K562 (cell line): ENCODE measurements around the gene NXF1. TPM values are rescaled to one million over a fixed set of nuclear protein-coding genes. Genes with fewer than 3 reads are reported as not detected.

Experiments
- CCNT2 ChIP-seq: IDR thresholded peaks from 2 replicates; pipeline ENCODE4 v1.6.1; 2011; ENCODE audit warnings: borderline replicate concordance, low read depth, mild to moderate bottlenecking, moderate library complexity, mixed read lengths, low read length; ENCODE audit not compliant: insufficient read length; ENCODE audit errors: extremely low read depth
- CGGBP1 ChIP-seq: fragments of 250-450 bp; sonication (Bioruptor Pico); IDR thresholded peaks from 2 replicates; pipeline ENCODE4 v1.9.0; 2021; ENCODE audit warnings: mild to moderate bottlenecking
- CHD4 ChIP-seq: fragments of 200-600 bp; sonication (generic); IDR thresholded peaks from 3 replicates; pipeline ENCODE4 v1.6.1; 2012; ENCODE audit warnings: low read depth, mild to moderate bottlenecking, mixed read lengths, low read length, inconsistent platforms; ENCODE audit not compliant: insufficient read depth, insufficient replicate concordance, poor library complexity, severe bottlenecking
- DMBX1 ChIP-seq: fragments of 250-450 bp; sonication (Bioruptor Pico); IDR thresholded peaks from 2 replicates; pipeline ENCODE4 v1.8.0; 2022; ENCODE audit warnings: inconsistent platforms, mild to moderate bottlenecking, moderate library complexity, borderline replicate concordance
- ETV1 ChIP-seq: fragments of 450-650 bp; conservative IDR thresholded peaks from 2 replicates; pipeline ENCODE4 v1.6.1; 2016; ENCODE audit warnings: missing genetic modification characterization, control low read depth, low read depth, missing compliant biosample characterization
- FOXK2 ChIP-seq, 2 experiments: fragments of 450-650 bp; IDR thresholded peaks in 1 of 2; conservative IDR thresholded peaks in 1 of 2; 2 replicates each; pipeline ENCODE4 v1.6.1; 2016; ENCODE audit warnings: low read depth in 2 of 2, mild to moderate bottlenecking in 1 of 2
- FOXP4 ChIP-seq: sonication (generic); formaldehyde crosslinking; IDR thresholded peaks from 2 replicates; pipeline ENCODE4 v1.8.0; 2022; ENCODE audit warnings: mild to moderate bottlenecking, missing genetic modification reagents, borderline replicate concordance
- MCM7 ChIP-seq, 2 experiments: fragments of 450-650 bp; IDR thresholded peaks; 2 replicates each; pipeline ENCODE4 v1.6.1; 2016 to 2018
- MEF2A ChIP-seq: IDR thresholded peaks from 2 replicates; pipeline ENCODE4 v1.6.1; 2011; ENCODE audit warnings: low read depth, mild to moderate bottlenecking, low read length, moderate library complexity; ENCODE audit not compliant: control insufficient read depth
- NBN ChIP-seq: fragments of 450-650 bp; IDR thresholded peaks from 2 replicates; pipeline ENCODE4 v1.6.1; 2016; ENCODE audit warnings: low read depth, mild to moderate bottlenecking
- POLR2A ChIP-seq: fragments of 450-650 bp; conservative IDR thresholded peaks from 2 replicates; pipeline ENCODE4 v1.6.1; 2016
- POU5F1 ChIP-seq: fragments of 150-350 bp; IDR thresholded peaks from 2 replicates; pipeline ENCODE4 v1.6.1; 2014; ENCODE audit warnings: borderline replicate concordance, low read length, low read depth, mild to moderate bottlenecking; ENCODE audit not compliant: partially characterized antibody
- SLC30A9 ChIP-seq: fragments of 250-450 bp; sonication (Bioruptor Pico); IDR thresholded peaks from 2 replicates; pipeline ENCODE4 v1.8.0; 2022; ENCODE audit warnings: mild to moderate bottlenecking, moderate library complexity
- SMARCB1 ChIP-seq: IDR thresholded peaks from 2 replicates; pipeline ENCODE4 v1.6.1; 2011; ENCODE audit warnings: improper control_type of control experiment, low read depth; ENCODE audit not compliant: insufficient read length
- SRSF7 ChIP-seq: fragments of 200-400 bp; formaldehyde crosslinking; optimal IDR thresholded peaks from 2 replicates; pipeline ENCODE3; 2017; ENCODE audit warnings: mild to moderate bottlenecking, low read depth, low read length
- TAF9B ChIP-seq: fragments of 450-650 bp; IDR thresholded peaks from 2 replicates; pipeline ENCODE4 v1.6.1; 2018; ENCODE audit warnings: mild to moderate bottlenecking; ENCODE audit not compliant: partially characterized antibody
- XRCC3 ChIP-seq: fragments of 450-650 bp; IDR thresholded peaks from 2 replicates; pipeline ENCODE4 v1.6.1; 2017; ENCODE audit warnings: mild to moderate bottlenecking, moderate library complexity
- ZBTB1 ChIP-seq: sonication (generic); formaldehyde crosslinking; IDR thresholded peaks from 2 replicates; pipeline ENCODE4 v1.8.1; 2023; ENCODE audit warnings: missing genetic modification reagents, low read depth, mild to moderate bottlenecking, borderline replicate concordance
- ZC3H4 ChIP-seq: sonication (generic); formaldehyde crosslinking; IDR thresholded peaks from 2 replicates; pipeline ENCODE4 v1.9.0; 2021; ENCODE audit warnings: missing genetic modification reagents, borderline replicate concordance
- ZNF316 ChIP-seq: fragments of 450-650 bp; IDR thresholded peaks from 2 replicates; pipeline ENCODE4 v1.6.1; 2016
- ZNF445 ChIP-seq: fragments of 250-450 bp; sonication (Bioruptor Pico); IDR thresholded peaks from 2 replicates; pipeline ENCODE4 v1.4.0; 2020; ENCODE audit warnings: low read depth, mild to moderate bottlenecking, moderate library complexity
- ZNF699 ChIP-seq: fragments of 250-450 bp; sonication (Bioruptor Pico); IDR thresholded peaks from 2 replicates; pipeline ENCODE4 v1.8.0; 2021; ENCODE audit warnings: mild to moderate bottlenecking, moderate library complexity; ENCODE audit not compliant: insufficient replicate concordance
- ZNF707 ChIP-seq: fragments of 250-450 bp; sonication (Bioruptor Pico); conservative IDR thresholded peaks from 2 replicates; pipeline ENCODE4 v1.8.0; 2022; ENCODE audit warnings: inconsistent platforms, mild to moderate bottlenecking, moderate library complexity
- ZSCAN32 ChIP-seq: fragments of 450-650 bp; formaldehyde crosslinking; IDR thresholded peaks from 2 replicates; pipeline ENCODE4 v1.4.0; 2020; ENCODE audit warnings: mild to moderate bottlenecking, moderate library complexity
- polyA plus RNA-seq, 8 experiments: library from polyadenylated mRNA; depleted of rRNA in 4 of 8; stranded (reverse) in 5 of 8; unstranded in 3 of 8; fragments of >200 nt; fragmentation: Nextera tagmentation in 2 of 8; fragmentation: Illumina TruSeq in 1 of 8; extraction: Ambion mirVana in 2 of 8; extraction: Trizol in 1 of 8; gene quantifications; 2 replicates each; pipeline versions ENCODE4 v1.2.1 to v1.2.3, GENCODE V29; 2011 to 2014; ENCODE audit warnings: inconsistent platforms in 1 of 8, missing spikeins in 1 of 8
- total RNA-seq, 7 experiments: library from RNA; depleted of rRNA in 6 of 7; stranded (reverse); fragments of >200 nt in 6 of 7; fragmentation: Illumina TruSeq in 2 of 7; extraction: Trizol in 2 of 7; gene quantifications; 2 replicates each; pipeline versions ENCODE4 v1.2.1 to v1.2.3, GENCODE V29; 2011 to 2021; ENCODE audit warnings: low replicate concordance in 1 of 7
- TF ChIP-seq, protein P1 (sequence below): fragments of 450-650 bp; formaldehyde crosslinking; IDR thresholded peaks from 2 replicates; pipeline ENCODE4 v1.4.0; 2022; ENCODE audit warnings: missing genetic modification characterization

Gene NXF1
- total and polyA plus RNA-seq, 9 of the 15 experiments (the other 6 are each of a cell fraction or from before 2014, with no cell fraction given), result 18.1 to 98.3 (median 35.8) TPM

DNA sequence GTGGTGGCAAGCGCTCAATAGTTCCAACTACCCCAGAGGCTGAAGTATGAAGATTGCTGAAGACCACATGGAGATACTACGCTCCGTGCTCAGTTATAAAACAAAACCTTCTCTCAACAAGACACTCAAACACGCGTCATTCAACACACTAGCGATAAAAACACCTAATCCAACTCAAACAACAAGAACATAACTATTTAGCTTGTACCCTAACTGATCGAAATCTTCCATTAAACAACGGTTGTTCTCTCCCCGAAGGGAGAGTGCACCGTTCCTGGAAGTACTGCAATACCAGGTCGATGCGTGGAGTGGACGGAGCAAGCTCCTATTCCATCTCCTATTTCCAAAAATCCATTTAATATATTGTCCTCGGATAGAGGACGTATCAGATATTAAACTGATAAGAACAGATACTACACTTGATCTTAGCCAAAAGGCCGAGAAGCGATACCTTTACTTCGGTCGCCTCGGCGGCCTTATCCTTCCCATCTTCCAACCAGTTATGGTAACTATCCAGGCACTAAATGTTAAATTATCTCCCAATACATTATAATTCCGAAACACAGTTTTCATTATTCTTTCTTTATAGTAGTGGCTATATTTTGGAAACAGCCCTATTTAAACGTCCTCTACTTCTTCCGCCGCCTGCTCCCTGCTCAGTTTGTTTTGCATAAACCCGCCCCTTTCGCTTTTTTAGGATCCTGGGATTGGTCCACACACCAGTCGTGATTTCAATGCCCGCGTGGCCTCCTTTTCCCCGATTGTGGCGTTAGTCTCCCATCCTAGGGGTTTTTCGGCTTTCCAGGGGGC is 36.3 kb upstream of the NXF1 start (continued):
- TF ChIP-seq FOXK2 (conservative IDR thresholded peaks at IDR 0.05 in 1 of 2, IDR thresholded peaks at IDR 0.05 in 1 of 2; ENCODE audit: low read depth in 2 of 2) (peak; percentile 96), SMARCB1 (no peak), ZNF707 (CRISPR knock-in tag) (no peak; the same call in 1 of the 2 replicates), ZNF445 (CRISPR knock-in tag) (peak; percentile 99), POLR2A (peak; percentile 100), FOXP4 (CRISPR knock-in tag) (peak; percentile 86; the same call in 1 of the 2 replicates), TAF9B (peak; percentile 99), ETV1 (tag) (peak; percentile 89), ZBTB1 (peak; percentile 69; the same call in 1 of the 2 replicates), NBN (peak; percentile 100), ZNF316 (peak; percentile 99), MCM7 (IDR thresholded peaks at IDR 0.05) (peak in 1 of 2 experiments; percentile 84; a peak in 2 of 4 replicates), CCNT2 (no peak), ZNF699 (CRISPR knock-in tag) (peak; percentile 29), ZSCAN32 (CRISPR knock-in tag) (peak; percentile 100), CHD4 (no peak), CGGBP1 (peak; percentile 100), ZC3H4 (CRISPR knock-in tag) (peak; percentile 98), SLC30A9 (CRISPR knock-in tag) (peak; percentile 85; the same call in 1 of the 2 replicates), MEF2A (peak; percentile 82), DMBX1 (CRISPR knock-in tag) (0 out of 2 replicates have a peak, but pooled peaks have one; percentile 73), POU5F1 (no peak), XRCC3 (no peak; the same call in 1 of the 2 replicates), SRSF7 (no peak)
- TF ChIP-seq, protein P1, sequence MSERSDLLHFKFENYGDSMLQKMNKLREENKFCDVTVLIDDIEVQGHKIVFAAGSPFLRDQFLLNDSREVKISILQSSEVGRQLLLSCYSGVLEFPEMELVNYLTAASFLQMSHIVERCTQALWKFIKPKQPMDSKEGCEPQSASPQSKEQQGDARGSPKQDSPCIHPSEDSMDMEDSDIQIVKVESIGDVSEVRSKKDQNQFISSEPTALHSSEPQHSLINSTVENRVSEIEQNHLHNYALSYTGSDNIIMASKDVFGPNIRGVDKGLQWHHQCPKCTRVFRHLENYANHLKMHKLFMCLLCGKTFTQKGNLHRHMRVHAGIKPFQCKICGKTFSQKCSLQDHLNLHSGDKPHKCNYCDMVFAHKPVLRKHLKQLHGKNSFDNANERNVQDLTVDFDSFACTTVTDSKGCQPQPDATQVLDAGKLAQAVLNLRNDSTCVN, result peak; percentile 100
